C1 segment of cervical spinal cord (tissue), 14 donors: ENCODE data around the gene RPS17.

Experiments used
- DNase-seq, 14 donors: peaks; one replicate each; lab custom pipeline; 2025; lab: John Stamatoyannopoulos, UW

The RPS17 gene

GRCh38 chr15:82540055-82540983, at the start of gene RPS17:
TSS of gene RPS17 (minus strand) at chr15:82540457. CDS start at chr15:82540428, 29 bp downstream.
- DNase-seq = no peak

GRCh38 chr15:82587805-82588204, 47.5 kb upstream of the RPS17 start:
- no peak for DNase-seq

- DNase-seq = no peak
These were observed 44.8 kb upstream of the RPS17 start for GRCh38 chr15:82585072-82585471.

GRCh38 chr15:82580713-82581112, 40.5 kb upstream of the RPS17 start:
- DNase-seq = no peak

- no peak for DNase-seq
These were observed 35.1 kb upstream of the RPS17 start for GRCh38 chr15:82575335-82575734.

- no peak for DNase-seq
These were observed 32.7 kb upstream of the RPS17 start for GRCh38 chr15:82572986-82573385.

- peak in 5 of 14 donors; percentile 37 to 68 (median 44) for DNase-seq
These were observed 32.1 kb upstream of the RPS17 start for GRCh38 chr15:82572311-82572710.

GRCh38 chr15:82571722-82572222, 31.5 kb upstream of the RPS17 start:
- peak; percentile 26 to 96 (median 76) for DNase-seq

- DNase-seq = peak in 5 of 14 donors; percentile 29 to 62 (median 42)
These were observed 30.7 kb upstream of the RPS17 start for GRCh38 chr15:82570721-82571508.

- DNase-seq = peak in 1 of 14 donors; percentile 40
These were observed 29.6 kb upstream of the RPS17 start for GRCh38 chr15:82569834-82570233.

- peak in 1 of 14 donors; percentile 8 for DNase-seq
These were observed 28.7 kb upstream of the RPS17 start for GRCh38 chr15:82568986-82569385.

- DNase-seq = no peak
These were observed 27.4 kb upstream of the RPS17 start for GRCh38 chr15:82567661-82568060.

GRCh38 chr15:82566690-82567089, 26.4 kb upstream of the RPS17 start:
- DNase-seq = no peak

- no peak for DNase-seq
These were observed 18.2 kb upstream of the RPS17 start for GRCh38 chr15:82558502-82558901.

GRCh38 chr15:82556315-82557035, 16.2 kb upstream of the RPS17 start:
- DNase-seq = no peak

GRCh38 chr15:82554849-82555248, 14.6 kb upstream of the RPS17 start:
- DNase-seq = no peak

- peak in 1 of 14 donors; percentile 7 for DNase-seq
These were observed 14.1 kb upstream of the RPS17 start for GRCh38 chr15:82554351-82554750.

- DNase-seq = no peak
These were observed 13.6 kb upstream of the RPS17 start for GRCh38 chr15:82553846-82554245.

GRCh38 chr15:82552861-82553260, 12.6 kb upstream of the RPS17 start:
- no peak for DNase-seq

- no peak for DNase-seq
These were observed 11.5 kb upstream of the RPS17 start for GRCh38 chr15:82551646-82552247.

GRCh38 chr15:82549199-82549665, 9.0 kb upstream of the RPS17 start:
- DNase-seq = no peak
